Activated CD8-positive, alpha-beta memory T cell treated with anti-CD3 and anti-CD28 coated beads, Interleukin-2, amount 10 ng/mL, durations not matched to agents 7 days and 5 days (primary cell): Measurements from ENCODE around the gene MED1. TPM values are rescaled to one million over a fixed set of nuclear protein-coding genes. Genes with fewer than 3 reads are reported as not detected.

Source experiments
- ATAC-seq: fragments of 150-1000 bp; cut with Tn5 transposase; one replicate; pipeline ENCODE4 v1.10.0; 2021; ENCODE audit warnings: moderate library complexity
- CTCF ChIA-PET: fragments of 350-600 bp; sonication (Branson Sonifier 250); formaldehyde crosslinking; loops from one replicate; lab custom pipeline; 2021; ENCODE audit warnings: antibody characterized with exemption; lab: Charles Lee
- DNase-seq: peaks from one replicate; pipeline ENCODE4 v3.0.0-alpha.2; 2020
- H3K27ac Mint-ChIP-seq: one replicate; pipeline ENCODE4 v1.8.0; 2021; ENCODE audit warnings: mild to moderate bottlenecking, mixed read lengths
- H3K27me3 Mint-ChIP-seq: one replicate; pipeline ENCODE4 v1.8.0; 2021; ENCODE audit warnings: mixed read lengths
- H3K36me3 Mint-ChIP-seq: one replicate; pipeline ENCODE4 v1.8.0; 2021; ENCODE audit warnings: mild to moderate bottlenecking, mixed read lengths
- H3K4me1 Mint-ChIP-seq: one replicate; pipeline ENCODE4 v1.8.0; 2021; ENCODE audit warnings: mixed read lengths
- H3K4me3 Mint-ChIP-seq: one replicate; pipeline ENCODE4 v1.8.0; 2021; ENCODE audit warnings: mild to moderate bottlenecking, moderate library complexity, mixed read lengths
- H3K9me3 Mint-ChIP-seq: one replicate; pipeline ENCODE4 v1.8.0; 2022; ENCODE audit warnings: low read depth, mixed read lengths
- total RNA-seq, 2 experiments: library from RNA; stranded (reverse); gene quantifications; one replicate each; pipeline ENCODE4 v1.2.3, GENCODE V29; 2021

The MED1 gene
- total RNA-seq, 2 experiments from 2014 or later: 53.2 to 73.0 TPM

DNA sequence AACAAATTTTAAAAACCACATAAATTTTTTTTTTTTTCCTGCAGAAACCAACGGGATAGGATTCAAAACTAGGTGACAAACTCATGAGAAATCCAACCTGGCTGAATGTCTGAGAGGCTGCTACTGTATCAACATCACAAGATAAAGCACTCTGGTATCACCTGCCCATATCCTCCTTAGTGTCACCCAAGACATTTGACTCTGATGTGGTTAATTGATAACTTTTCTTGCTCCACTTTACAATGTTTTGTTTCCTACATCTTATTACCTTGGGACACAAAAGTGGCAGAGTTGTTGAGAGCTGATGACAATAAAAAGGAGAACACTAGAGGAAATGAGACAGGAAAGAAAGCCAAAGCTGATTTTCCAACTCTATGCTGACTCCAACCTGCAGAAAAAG lies 45.6 kb downstream of the MED1 start:
- Mint-ChIP-seq H3K27me3 (no peaks in the 10 kb centered on the region), H3K27ac (peak overlapping the region; percentile 72), H3K36me3 (peaks cover 33% of the 10 kb centered on the region), H3K4me1 (peaks cover 46% of the 10 kb centered on the region), H3K4me3 (no peak overlapping the region), H3K9me3 (no peaks in the 10 kb centered on the region)
- ATAC-seq (no peak), DNase-seq (no peak)
- CTCF ChIA-PET: interaction anchor here (0.8 to 1.6 kb wide), 4 partner anchors 11 to 161 kb away, joined by 3 to 4 read pairs (median 3); partner anchors contain the start of gene MED1

DNA sequence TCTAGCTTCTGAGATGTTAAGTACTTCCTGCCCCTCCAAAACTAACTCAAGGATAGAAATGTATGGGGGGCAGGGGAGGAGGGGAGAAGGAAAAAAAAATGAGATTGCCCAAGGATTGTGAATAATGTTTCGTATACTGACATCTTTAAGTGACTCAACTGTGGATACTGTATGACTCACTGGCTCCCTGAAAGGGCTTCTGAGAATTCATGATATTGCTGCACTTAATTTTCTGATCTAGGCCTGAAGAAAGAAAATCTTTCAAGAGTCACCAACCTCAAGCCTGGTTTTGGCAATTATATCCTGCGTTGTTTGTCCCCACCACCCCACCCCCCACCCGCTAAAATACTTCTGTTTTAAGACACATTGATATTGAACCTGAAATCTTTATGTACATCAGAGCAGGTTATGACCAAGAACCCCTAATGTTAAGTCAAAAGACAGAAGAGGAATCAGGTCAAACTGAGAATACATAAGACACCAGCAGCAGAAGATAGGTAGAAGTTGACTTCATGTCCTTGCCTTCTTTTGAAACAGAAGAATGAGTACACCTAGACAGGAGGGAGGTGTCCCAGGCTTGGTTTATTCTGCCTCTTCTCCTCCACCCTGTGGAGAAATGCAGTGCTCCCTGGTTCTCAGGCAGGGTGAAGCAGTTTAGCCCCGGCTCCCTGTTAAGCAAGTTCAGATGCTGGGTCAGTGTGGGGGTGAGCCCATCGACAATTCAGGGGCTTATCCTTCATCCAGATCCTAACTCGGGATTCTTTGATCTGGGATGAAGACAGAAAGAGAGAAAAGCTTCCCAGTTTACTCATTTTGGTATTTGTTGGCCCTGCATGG lies 46.3 kb downstream of the MED1 start:
- Mint-ChIP-seq H3K36me3 (peaks cover 26% of the 10 kb centered on the region), H3K27ac (peak overlapping the region; percentile 72), H3K4me1 (peaks cover 53% of the 10 kb centered on the region), H3K4me3 (no peak overlapping the region), H3K27me3 (no peaks in the 10 kb centered on the region), H3K9me3 (no peaks in the 10 kb centered on the region)
- CTCF ChIA-PET: interaction anchor here (1.0 to 1.4 kb wide), 2 partner anchors 11 to 160 kb away, joined by 3 read pairs; no protein-coding TSS in a partner anchor
- ATAC-seq (peak; percentile 10), DNase-seq (peak; percentile 47)

DNA sequence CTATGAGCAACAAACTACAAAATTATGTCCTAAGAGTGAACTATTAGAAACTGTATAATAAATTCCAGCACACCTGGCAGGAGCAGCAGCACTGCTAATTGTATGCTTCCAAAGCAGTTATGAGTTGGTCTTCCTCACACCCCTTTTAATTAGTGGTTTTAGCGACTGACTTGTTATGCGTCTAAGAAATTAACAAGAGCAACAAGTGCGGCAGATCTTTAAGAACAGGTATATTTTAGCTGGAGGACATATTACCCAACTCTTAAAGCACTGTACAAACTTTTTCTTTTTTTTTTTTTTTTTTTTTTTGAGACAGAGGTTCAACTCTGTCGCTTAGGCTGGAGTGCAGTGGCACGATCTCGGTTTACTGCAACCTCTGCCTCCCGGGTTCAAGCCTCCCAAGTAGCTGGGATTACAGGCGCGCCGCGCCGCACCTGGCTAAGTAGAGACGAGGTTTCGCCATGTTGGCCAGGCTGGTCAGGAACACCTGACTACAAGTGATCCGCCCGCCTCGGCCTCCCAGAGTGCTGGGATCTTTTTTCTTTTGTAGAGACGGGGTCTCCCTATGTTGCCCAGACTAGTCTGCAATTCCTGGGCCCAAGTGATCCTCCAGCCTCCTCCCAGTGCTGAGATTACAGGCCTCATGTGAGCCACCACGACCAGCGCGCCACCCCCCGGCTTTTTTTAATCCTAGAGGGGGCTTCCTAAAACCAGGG lies 48.0 kb downstream of the MED1 start:
- ATAC-seq (no peak), DNase-seq (no peak)
- CTCF ChIA-PET: interaction anchor here (0.7 to 1.9 kb wide), 3 partner anchors 58 to 159 kb away, joined by 3 to 7 read pairs (median 3); partner anchors contain the start of gene CDK12
- Mint-ChIP-seq H3K27ac (no peak overlapping the region), H3K4me3 (peak overlapping the region; percentile 96), H3K36me3 (peaks cover 9% of the 10 kb centered on the region), H3K4me1 (peaks cover 52% of the 10 kb centered on the region), H3K27me3 (no peaks in the 10 kb centered on the region), H3K9me3 (no peaks in the 10 kb centered on the region)

DNA sequence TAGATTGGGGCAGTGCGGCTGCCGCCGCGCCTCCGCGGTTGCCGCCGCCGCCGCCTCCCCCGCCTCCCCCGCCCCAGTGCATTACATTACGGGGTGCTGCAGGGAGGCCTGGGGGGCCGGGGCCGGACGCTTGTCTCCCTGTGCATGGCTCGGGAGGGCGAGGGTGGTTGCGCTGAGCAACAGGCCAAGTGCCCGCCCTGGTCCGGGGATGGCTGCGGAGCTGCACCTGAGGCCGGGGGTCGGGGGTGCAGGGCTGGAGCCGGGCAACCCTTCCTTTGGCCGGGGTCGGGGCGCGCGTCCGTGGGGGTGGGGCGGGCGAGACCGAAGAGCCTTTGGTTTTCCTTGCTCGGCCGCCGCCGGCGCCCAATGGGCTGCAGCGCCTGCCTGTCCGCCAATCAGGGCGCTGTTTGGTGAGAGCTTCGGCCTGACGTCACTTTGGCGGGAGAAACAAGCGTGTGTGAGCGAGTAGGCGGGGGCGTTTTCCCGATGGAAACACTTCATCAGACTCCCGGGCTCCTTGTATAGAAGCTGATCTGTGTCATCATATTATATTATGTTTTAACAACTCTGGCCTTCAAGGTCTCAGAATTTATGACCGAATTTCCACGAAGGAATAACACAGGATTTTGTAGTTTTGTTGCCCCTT lies 48.7 kb downstream of the MED1 start:
- DNase-seq (peak; percentile 95), ATAC-seq (peak; percentile 75)
- peaks cover 48% of the 10 kb centered on the region for H3K4me1 Mint-ChIP-seq
- peak overlapping the region; percentile 95 for H3K27ac Mint-ChIP-seq
- H3K4me3 Mint-ChIP-seq: peak overlapping the region; percentile 96
- peaks cover 5% of the 10 kb centered on the region for H3K36me3 Mint-ChIP-seq
- CTCF ChIA-PET: interaction anchor here (0.7 to 1.9 kb wide), 3 partner anchors 59 to 158 kb away, joined by 3 to 7 read pairs (median 3); partner anchors contain the start of gene CDK12
- H3K27me3 Mint-ChIP-seq: no peaks in the 10 kb centered on the region
- H3K9me3 Mint-ChIP-seq: no peaks in the 10 kb centered on the region

DNA sequence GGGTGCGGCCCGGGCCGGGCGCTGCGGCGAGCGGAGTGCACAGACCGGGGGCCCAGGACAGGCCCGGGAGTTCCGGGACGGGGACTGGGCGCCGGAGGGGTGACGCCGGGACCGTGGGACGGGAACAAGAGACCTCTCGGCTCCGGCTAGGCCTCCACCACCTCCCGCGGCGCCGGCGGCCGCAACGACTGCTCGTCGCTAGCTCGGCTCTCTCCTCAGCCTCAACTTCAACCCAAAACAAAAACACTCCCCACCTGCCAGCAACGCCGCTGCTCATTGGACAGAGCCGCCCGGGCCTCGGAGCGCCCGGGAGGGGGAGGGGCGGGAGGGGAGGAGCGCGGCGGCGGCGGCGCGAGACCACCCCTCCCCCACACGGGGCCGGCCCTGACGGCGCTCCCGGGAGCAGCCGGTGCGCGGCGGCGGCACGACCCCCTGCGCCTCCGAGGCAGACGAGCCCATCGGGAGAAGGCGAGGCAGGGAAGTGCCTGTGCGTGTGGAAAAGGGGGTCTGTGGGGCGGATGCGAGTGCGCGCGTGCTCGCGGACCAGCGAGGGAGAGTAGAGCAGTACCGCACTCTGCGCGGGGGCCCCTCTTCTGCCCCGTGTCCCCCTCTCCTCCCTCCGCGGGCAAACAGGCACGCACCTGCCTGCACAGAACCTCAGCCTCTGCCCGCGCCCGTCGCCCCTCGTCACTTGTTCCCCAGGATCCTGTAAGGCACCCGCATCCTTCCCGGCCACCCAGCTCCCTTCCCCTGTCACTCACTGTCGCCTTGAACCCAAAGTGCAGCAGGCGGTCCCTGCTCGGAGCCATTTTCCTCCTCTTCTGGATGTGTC lies 49.4 kb downstream of the MED1 start, which contains the start of gene FBXL20:
FBXL20 (minus strand) TSS at position 215 of the 832 bp plus-strand sequence. CDS start 224 bp downstream, outside the sequence.
- Mint-ChIP-seq H3K9me3 (no peaks in the 10 kb centered on the region), H3K4me3 (peak within 1 kb of the TSS; percentile 96), H3K36me3 (peaks cover 3% of the 10 kb centered on the region), H3K27me3 (no peaks in the 10 kb centered on the region), H3K27ac (peak within 1 kb of the TSS; percentile 95), H3K4me1 (peaks cover 45% of the 10 kb centered on the region)
- CTCF ChIA-PET: interaction anchor here (1.0 to 1.9 kb wide), 4 partner anchors 9 to 158 kb away, joined by 3 to 7 read pairs (median 4); partner anchors contain the start of gene CDK12
- ATAC-seq (peak; percentile 77), DNase-seq (peak; percentile 94)

DNA sequence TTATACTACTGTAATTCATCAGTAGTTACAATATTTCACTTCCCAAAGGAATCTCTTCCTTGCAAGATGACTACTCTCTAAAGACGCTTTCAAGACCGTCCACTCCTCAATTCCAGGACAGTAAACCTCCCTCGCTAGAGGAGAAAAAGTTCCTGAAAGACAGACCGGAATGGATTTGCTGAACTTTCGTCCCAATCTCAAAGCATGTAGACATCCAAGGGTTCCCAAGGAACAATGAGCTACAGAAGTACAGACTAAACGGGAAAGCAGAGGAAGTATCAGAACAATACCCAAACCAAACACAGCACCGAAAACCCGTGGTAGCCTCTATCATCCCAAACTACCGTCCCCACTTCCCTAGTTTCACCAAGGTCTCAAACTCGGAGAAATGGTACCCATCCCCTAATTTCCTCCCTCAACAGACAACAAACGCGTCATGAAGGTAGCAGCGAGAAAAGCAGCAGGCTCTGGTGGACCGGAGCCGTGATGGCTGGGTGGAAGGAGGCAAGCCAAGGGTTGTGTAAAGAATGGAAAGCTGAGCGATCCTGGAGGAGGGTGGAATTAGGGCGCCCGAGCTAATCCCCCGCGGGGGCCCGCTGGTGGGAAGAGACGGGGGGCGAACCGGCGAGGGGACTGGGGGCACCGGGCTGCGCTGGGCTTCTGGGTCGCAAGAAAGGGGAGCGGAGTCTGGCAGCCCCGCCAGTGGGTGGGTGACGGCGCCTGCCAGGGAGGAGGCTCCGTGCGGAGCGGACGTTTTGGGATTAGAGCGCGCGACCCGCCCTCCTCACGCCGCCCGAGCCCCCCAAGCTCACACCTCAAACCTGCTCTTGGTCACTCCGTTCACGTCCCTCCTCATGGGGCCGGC lies 50.3 kb downstream of the MED1 start:
- no peaks in the 10 kb centered on the region for H3K9me3 Mint-ChIP-seq
- peak overlapping the region; percentile 79 for H3K27ac Mint-ChIP-seq
- H3K36me3 Mint-ChIP-seq: peaks cover 3% of the 10 kb centered on the region
- peak overlapping the region; percentile 96 for H3K4me3 Mint-ChIP-seq
- ATAC-seq (peak; percentile 8), DNase-seq (peak; percentile 41)
- H3K4me1 Mint-ChIP-seq: peaks cover 40% of the 10 kb centered on the region
- no peaks in the 10 kb centered on the region for H3K27me3 Mint-ChIP-seq
- CTCF ChIA-PET: interaction anchor here (0.7 to 1.4 kb wide), 3 partner anchors 8 to 157 kb away, joined by 3 to 4 read pairs (median 3); no protein-coding TSS in a partner anchor

DNA sequence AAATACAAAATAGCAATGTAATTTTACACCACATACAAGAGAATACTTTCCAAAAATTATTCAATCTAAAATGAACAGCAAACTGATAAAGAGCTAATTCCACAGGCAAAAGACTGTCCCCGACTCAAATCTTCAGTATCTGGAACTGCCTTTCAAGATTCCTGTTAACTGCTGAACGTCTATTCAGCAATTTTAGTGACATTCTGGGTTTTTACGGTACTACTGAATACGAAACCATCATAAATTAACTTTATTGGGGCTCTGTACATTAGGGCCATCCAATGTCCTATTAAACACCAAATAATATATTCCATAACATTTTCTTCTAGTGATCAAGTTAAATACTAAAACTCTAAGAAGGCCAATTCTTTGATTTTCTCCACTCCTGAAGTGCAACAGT lies 51.3 kb downstream of the MED1 start:
- no peaks in the 10 kb centered on the region for H3K9me3 Mint-ChIP-seq
- H3K4me1 Mint-ChIP-seq: peaks cover 30% of the 10 kb centered on the region
- DNase-seq (no peak), ATAC-seq (no peak)
- peaks cover 3% of the 10 kb centered on the region for H3K36me3 Mint-ChIP-seq
- H3K27ac Mint-ChIP-seq: no peak overlapping the region
- CTCF ChIA-PET: no interaction called here
- H3K27me3 Mint-ChIP-seq: no peaks in the 10 kb centered on the region
- peak overlapping the region; percentile 96 for H3K4me3 Mint-ChIP-seq

DNA sequence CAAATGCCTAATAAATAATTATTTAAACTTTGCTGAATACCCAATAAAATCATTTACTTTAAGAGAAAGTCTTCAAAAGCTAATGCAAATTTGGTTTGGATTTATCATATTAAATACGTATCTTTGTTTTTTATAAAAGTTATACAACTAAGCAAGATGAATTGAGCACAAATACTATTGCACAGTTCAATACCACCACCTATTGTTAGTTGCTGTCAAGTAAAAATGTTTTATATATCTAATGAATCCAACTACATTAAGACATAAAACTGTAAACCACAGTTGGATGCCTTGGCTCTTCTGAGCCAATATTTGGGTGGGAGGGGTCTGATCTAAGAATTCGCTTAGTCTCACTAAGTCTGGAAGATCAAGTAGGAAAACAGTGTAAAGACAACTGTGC lies 57.3 kb downstream of the MED1 start:
- Mint-ChIP-seq H3K4me1 (no peaks in the 10 kb centered on the region), H3K9me3 (no peaks in the 10 kb centered on the region), H3K4me3 (no peak overlapping the region), H3K27me3 (no peaks in the 10 kb centered on the region), H3K36me3 (no peaks in the 10 kb centered on the region), H3K27ac (no peak overlapping the region)
- CTCF ChIA-PET: interaction anchor here (0.6 kb wide), 2 partner anchors 71 to 224 kb away, joined by 3 read pairs; no protein-coding TSS in a partner anchor
- ATAC-seq: no peak
- no peak for DNase-seq

DNA sequence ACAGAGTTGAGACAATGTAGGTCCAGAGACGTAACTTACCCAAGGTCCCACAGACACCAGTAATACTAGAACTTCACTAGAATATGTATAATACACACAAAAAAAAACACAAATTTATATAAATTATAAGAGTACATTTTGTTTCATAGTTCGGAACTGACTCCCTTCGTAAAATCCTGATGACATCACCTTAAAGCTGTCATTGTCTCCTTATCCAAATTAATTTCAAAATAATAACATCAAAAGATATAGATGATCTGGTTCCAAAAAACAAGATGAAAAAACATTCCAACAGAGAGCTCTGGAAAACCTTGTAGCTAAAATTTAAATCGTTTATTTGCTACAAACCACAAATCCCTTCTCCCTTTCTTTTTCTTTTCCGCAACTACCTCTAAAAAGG lies 59.6 kb downstream of the MED1 start:
- DNase-seq: no peak

DNA sequence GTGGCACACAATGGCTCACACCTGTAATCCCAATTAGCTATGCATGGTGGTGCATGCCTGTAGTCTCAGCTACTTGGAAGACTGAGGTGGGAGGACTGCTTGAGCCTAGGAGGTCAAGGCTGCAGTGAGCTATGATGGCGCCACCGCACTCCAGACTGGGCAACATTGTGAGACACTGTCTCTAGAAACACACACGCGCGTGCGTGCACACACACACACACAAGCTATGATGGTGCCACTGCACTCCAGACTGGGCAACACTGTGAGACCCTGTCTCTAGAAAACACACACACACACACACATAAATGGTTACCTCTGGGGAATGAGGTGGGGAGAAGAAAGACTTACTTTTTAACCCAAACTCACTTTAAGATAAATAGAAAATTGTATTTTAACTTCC lies 66.0 kb downstream of the MED1 start:
- ATAC-seq: no peak
- no peak overlapping the region for H3K27ac Mint-ChIP-seq
- CTCF ChIA-PET: no interaction called here

More for the DNA sequence above, 59.6 kb downstream of the MED1 start:
- H3K4me3 Mint-ChIP-seq: no peak overlapping the region
- CTCF ChIA-PET: interaction anchor here (1.4 kb wide), 1 partner anchor 147 kb away, joined by 3 read pairs; no protein-coding TSS in a partner anchor
- H3K27ac Mint-ChIP-seq: no peak overlapping the region
- no peaks in the 10 kb centered on the region for H3K4me1 Mint-ChIP-seq
- H3K9me3 Mint-ChIP-seq: no peaks in the 10 kb centered on the region
- no peaks in the 10 kb centered on the region for H3K36me3 Mint-ChIP-seq
- H3K27me3 Mint-ChIP-seq: no peaks in the 10 kb centered on the region
- ATAC-seq: no peak

DNA sequence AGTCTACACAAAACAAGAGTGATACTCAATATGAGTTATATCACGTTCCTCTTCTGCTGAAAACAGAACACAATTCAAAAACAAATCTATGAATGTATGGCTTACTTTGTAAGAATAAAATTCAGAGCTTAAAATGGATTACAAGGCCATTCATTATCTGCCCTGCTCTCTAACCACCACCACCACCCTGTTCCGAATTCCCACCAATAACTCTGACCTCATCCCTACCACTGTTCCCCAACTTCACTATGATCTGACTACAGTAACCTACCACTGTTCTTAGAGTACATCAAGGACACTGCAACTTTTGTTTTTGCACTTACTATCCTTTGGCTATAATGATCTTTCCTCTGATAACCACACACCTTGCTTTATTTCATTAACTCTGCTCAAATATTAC lies 70.9 kb downstream of the MED1 start:
- CTCF ChIA-PET: no interaction called here
- H3K4me3 Mint-ChIP-seq: no peak overlapping the region

More for the DNA sequence above, 66.0 kb downstream of the MED1 start:
- no peak for DNase-seq
- Mint-ChIP-seq H3K36me3 (no peaks in the 10 kb centered on the region), H3K27me3 (no peaks in the 10 kb centered on the region), H3K4me3 (no peak overlapping the region), H3K4me1 (peaks cover 4% of the 10 kb centered on the region), H3K9me3 (no peaks in the 10 kb centered on the region)

More for the DNA sequence above, 70.9 kb downstream of the MED1 start:
- DNase-seq (no peak), ATAC-seq (no peak)
- Mint-ChIP-seq H3K27ac (no peak overlapping the region), H3K9me3 (no peaks in the 10 kb centered on the region), H3K27me3 (no peaks in the 10 kb centered on the region), H3K4me1 (peaks cover 16% of the 10 kb centered on the region), H3K36me3 (no peaks in the 10 kb centered on the region)
